Activated CD4-positive, CD25-positive, alpha-beta regulatory T cell treated with anti-CD3 and anti-CD28 coated beads, Interleukin-2, amount 50 U/mL, for 72 hours (primary cell): ENCODE measurements around the gene ANXA10.
"Not testable (repeated sequence)": the region's sequence is repeated elsewhere in the genome, so short reads cannot be mapped to it uniquely, and the experiment has no call there.

Source experiments
- DNase-seq: peaks from one replicate; pipeline ENCODE4 v3.0.0; 2021

Gene ANXA10

GRCh38 chr4:168163106-168163505, 70.8 kb downstream of the ANXA10 start:
- DNase-seq: no peak

GRCh38 chr4:168164045-168164444, 71.7 kb downstream of the ANXA10 start:
- no peak for DNase-seq

- no peak for DNase-seq
Observed at GRCh38 chr4:168164915-168165548, 72.7 kb downstream of the ANXA10 start.

DNA sequence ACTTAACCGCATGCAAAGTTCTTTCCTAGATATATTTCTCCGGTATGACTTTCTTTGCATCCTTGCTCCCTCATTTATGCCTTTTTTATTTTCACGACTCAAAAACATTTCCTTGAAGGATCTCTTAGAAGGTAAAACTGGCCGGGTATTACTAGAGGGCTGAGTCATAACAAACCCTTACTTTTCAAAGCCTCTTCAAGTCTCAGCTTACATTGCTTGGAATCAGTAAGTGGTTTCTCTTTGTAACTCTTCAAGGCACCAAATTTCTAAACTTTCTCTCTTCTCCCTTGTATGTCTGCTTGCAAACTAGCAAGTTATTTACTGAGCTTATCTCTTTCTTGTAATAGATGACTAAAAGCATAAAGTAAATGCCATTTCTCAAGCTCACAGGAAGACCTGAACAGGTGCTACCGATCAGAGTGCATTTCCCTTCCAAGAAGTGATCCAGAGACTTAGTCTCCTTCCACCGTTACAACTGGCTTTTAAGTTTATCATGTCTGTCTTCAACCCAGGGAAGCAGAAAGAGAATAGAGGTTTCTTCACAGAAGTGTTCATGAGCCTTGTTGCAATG, 75.5 kb downstream of the ANXA10 start:
- no peak for DNase-seq

- DNase-seq: no peak
Observed at GRCh38 chr4:168174308-168174707, 82.0 kb downstream of the ANXA10 start.

- no peak for DNase-seq
Observed at GRCh38 chr4:168177546-168178149, 85.3 kb downstream of the ANXA10 start.

DNA sequence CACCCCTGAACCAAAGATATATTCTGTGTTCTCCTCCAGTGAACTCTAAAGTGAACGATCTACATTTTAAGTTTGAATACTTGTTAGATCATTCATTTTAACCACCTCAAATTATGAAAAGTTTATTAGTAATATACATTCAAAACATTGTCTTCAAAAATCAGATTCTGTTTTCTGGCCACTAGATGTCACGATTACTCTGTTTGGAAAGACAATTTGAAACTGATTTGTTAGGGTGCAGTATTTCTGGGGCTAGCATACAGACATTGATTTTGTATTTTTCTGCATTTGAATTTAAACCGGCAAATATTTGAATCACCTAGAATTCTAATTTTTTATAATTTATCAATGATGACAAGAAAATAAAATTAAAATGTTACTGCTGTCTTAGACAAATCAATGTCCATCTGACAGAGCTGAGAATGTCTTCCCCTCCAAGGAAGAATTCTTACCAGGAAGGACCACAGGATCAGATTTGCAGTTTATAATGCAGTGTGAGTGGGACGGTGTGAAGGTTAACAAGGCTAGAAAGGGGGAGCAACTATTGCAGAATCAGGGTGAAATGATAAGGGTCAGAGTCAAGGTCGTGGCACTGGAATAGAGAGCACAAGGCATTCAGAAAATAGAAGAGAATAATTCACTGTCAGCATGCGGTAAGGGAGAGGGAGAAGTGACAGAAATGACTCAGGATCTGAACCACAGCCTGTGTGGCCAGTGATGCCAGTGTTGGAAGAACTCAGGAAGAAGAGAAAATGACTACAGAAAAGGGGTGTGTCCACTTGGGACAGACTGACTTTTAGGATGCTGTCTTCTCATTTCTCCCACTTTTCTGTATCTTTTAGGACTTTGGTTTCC, 91.6 kb downstream of the ANXA10 start:
- DNase-seq: no peak

DNA sequence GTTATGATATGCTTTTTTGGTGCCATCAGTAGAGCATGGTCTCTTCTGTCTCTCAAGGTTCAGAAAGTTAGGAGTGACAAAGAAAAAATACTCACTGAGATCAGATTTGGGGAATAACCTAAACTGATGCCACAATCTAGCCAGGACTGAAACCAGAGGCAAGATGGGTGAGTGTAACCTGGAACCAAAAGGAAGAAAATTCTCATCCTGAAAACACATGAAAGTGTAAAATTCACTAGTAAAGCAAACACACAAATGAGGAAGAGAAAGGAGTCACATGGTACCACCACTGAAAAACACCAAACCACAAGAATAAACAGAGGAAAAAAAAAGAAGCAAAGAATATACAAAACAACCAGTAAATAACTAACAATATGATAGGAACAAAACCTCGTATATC, 96.4 kb downstream of the ANXA10 start:
- DNase-seq: no peak

- no peak for DNase-seq
Observed at GRCh38 chr4:168197926-168198325, 105.6 kb downstream of the ANXA10 start.

- no peak for DNase-seq
Observed at GRCh38 chr4:168199260-168199957, 107.1 kb downstream of the ANXA10 start.

DNA sequence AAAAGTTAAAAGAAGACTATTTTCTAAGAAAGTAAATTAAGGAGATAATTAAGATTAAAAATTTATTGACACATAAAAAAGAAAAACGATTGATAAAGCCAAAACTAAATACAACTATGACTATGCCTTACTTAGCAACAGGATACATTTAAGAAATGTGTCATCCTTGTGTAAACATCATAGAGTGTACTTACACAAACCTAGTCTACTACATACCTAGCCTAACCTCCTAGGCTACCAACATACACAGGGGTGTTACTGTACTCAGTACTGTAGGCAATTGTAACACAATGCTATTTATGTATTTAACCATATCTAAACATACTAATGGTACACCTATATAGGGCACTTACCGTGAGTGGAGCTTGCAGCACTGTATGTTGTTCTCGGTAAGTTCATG, 108.3 kb downstream of the ANXA10 start:
- DNase-seq: no peak

GRCh38 chr4:168203233-168203911, 111.0 kb downstream of the ANXA10 start:
- DNase-seq: no peak

DNA sequence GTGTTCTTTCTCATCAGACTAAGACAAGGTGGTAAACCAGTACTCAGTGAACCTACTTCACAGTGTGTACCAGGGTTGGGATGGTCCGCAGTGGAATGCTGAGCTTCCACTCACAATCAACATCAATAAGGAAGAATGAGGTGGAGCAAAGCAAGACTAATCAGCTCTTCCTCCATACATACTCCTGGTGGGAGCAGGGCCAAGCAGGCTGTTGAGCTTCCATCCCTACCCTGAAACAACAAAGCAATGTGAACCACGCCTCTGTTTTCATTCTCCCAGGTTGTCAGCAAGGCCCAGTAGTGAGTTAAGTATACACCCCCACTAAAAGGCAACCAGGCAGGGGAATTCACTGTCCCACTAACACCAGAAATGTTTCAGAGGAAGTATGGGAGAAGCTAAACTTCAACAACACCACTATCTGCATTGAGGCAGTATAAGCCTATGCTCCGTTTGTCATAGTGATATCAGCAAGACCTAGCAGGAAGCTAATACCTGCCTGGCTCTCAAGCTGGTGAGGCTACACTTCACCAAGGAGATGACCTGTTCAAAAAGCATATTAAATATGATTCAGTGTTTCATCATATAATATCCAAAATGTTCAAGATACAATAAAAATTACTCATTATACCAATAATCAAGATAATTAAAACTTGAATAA, 116.7 kb downstream of the ANXA10 start:
- no peak for DNase-seq

DNA sequence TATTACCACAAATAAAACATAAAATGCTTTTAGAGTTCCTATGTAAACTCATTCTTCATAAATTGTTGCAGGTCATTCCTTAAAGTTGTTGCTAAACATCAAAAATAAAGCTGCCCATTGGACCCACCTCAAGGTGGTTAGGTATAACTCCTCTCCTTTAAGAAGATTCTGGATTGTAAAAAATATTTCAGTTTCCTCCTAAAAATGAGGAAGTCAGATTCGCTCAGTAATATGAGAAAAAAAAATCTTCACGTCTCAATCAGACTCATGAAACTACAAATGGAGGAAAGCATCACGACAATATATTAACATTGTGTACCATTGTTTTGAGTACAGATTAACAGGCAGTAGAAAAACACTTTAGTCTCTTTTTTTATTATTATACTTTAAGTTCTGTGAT, 120.3 kb downstream of the ANXA10 start:
- DNase-seq: no peak

DNA sequence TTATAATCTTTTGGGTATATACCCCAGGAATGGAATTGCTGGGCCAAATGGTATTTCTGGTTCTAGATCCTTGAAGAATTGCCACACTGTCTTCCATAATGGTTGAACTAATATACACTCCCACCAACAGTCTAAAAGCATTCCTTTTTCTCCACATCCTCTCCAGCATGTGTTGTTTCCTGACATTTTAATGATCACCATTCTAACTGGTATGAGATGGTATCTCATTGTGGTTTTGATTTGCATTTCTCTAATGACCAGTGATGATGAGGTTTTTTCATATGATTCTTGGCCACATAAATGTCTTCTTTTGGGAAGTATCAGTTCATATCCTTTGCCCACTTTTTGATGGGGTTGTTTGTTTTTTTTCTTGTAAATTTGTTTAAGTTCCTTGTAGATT, 121.2 kb downstream of the ANXA10 start:
- not testable (repeated sequence) for DNase-seq

DNA sequence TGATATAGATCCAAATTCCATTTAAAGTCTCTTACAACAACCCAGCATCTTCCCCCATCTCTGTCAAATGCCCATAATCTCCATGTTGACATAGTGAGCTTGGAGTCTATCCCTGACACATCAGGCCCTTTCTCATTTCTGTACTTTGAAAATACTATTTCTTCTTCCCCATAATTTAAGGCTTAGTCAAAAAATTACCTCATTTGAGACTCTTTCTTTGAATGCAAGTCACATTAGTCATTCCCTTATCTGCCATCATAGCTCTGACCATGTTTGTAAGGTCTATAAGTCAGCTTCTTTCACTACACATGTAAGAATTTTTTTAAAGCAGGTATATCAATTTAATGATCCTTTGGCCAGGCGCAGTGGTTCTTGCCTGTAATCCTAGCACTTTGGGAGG, 126.3 kb downstream of the ANXA10 start:
- no peak for DNase-seq

DNA sequence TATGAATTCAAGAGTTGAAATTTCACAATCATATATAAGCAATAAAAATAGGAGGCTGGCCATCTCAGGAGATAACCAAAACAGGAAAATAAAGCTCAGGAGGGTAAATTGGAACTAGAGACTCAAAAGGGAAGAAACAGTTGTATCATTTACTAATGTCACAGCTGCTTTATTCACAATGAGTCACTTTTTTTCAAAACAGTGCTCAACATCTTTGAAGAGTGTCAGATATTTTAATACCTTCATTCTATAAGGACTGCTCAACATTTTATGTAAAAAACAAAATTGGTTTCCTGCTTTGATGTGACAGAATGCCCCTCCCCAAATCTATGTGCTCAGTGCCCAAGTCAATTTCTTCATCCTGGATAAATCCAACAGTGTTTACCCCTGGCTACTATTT, 128.6 kb downstream of the ANXA10 start:
- no peak for DNase-seq

DNA sequence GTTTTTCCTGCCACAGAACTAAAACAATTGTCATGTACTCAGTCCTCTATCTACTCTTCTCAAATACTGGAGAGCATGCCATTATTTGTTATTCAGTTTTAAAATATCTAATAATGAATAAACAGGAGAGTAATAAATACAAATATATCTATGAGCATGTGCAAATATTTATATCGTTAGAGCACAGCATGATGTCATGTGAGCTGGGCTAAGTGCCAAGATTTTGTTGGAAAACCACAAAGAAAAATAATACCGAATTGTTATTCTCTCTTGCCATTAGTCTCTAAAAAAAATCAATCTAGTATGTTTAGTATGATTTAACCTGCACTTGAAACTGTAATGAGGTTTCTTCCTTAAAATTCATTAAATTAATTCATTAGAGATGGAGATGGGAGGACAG, 129.0 kb downstream of the ANXA10 start:
- no peak for DNase-seq
